ENCODE data around the gene UNC119B. TPM values are rescaled to one million over a fixed set of nuclear protein-coding genes. Genes with fewer than 3 reads are reported as not detected.

The UNC119B gene
- total and polyA plus RNA-seq, 5 donors from 2014 or later: 6.6 to 10.9 (median 8.9) TPM

DNA sequence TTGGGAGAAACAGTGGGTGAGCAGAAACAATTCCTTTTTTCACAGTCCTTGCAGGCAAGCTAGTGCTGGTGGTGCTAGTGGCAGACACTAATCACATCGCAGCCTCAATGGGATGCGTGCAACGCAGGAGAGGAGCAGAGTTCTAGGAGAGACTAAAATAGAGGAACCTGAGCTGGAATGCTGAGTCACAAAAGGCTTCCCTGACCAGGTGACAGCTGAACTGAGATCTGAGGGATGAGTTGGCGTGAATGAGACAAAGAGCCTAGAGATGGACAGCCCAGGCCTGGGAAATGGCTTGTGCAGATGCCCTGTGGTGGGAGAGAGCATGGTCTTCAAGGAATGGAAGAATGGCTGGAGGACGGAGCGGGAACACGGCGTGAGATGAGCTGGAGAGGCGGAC lies 41.1 kb downstream of the UNC119B start:
- H3K36me3 ChIP-seq (ENCODE audit: control insufficient read depth, insufficient read depth, low read length): no peaks in the 10 kb centered on the region
- no peak overlapping the region for H3K27ac ChIP-seq (ENCODE audit: insufficient read depth, low read length, poor library complexity, severe bottlenecking)
- H3K4me1 Mint-ChIP-seq: no peaks in the 10 kb centered on the region
- H3K9me3 Mint-ChIP-seq: peaks cover 0 to 10% (median 6%) of the 10 kb centered on the region in 7 donors
- no peak overlapping the region for H3K4me3 ChIP-seq (ENCODE audit: low read depth, low read length)
- H3K27me3 Mint-ChIP-seq: peaks cover 18% of the 10 kb centered on the region
- DNase-seq (no peak), ATAC-seq (ENCODE audit: low read depth in 2 of 2) (no peak)
- H3K9me3 ChIP-seq (ENCODE audit: control insufficient read depth in 2 of 2, low read length in 2 of 2): peaks cover 9 to 11% of the 10 kb centered on the region in 2 experiments
- no peaks in the 10 kb centered on the region for H3K4me1 ChIP-seq (ENCODE audit: control insufficient read depth, insufficient read depth, low read length, poor library complexity, severe bottlenecking)
- H3K4me3 Mint-ChIP-seq: no peak overlapping the region
- H3K27ac Mint-ChIP-seq: no peak overlapping the region
- no peaks in the 10 kb centered on the region for H3K27me3 ChIP-seq (ENCODE audit: control insufficient read depth, insufficient read depth, low read length)
- no peaks in the 10 kb centered on the region for H3K36me3 Mint-ChIP-seq

DNA sequence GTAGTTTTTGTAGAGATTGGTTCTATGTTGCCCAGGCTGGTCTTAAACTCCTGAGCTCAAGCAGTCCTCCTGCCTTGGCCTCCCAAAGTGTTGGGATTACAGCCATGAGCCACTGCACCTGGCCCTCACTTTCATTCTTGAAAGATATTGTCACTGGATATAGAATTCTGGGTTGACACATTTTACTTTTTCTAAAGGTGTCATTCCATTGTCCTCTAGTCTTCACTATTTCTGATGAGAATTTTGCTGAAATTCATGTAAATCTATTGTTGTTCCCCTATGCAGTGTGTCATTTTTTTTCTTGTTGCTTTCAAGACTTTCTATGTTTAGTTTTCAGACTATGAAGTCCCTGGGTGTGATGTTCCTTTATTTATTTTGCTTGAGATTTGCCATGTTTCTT lies 44.5 kb downstream of the UNC119B start:
- peaks cover 0 to 10% (median 6%) of the 10 kb centered on the region in 7 donors for H3K9me3 Mint-ChIP-seq
- H3K36me3 ChIP-seq (ENCODE audit: control insufficient read depth, insufficient read depth, low read length): no peaks in the 10 kb centered on the region
- H3K4me3 Mint-ChIP-seq: no peak overlapping the region

DNA sequence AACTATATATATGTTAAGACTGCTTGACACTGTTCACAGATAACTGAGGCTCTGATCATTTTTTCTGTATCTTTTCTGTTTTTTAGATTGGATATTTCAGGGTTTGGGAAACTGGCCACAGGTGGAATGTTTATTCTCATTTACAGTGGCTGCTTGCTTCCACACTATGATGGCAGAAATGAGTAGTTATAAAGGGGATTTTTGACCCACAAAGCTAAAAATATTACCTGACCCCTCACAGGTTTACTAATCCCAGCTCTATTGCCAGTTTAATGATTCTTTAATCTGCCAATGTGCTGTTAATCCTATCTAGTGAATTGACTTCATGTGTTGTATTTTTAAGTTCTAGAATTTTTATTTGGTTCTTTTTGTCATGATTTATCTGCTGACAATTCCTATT lies 45.0 kb downstream of the UNC119B start:
- no peak overlapping the region for H3K27ac ChIP-seq (ENCODE audit: insufficient read depth, low read length, poor library complexity, severe bottlenecking)
- H3K4me1 Mint-ChIP-seq: peaks cover 0 to 3% (median 1%) of the 10 kb centered on the region in 4 donors
- ATAC-seq (ENCODE audit: low read depth in 2 of 2) (no peak), DNase-seq (no peak)
- H3K27ac Mint-ChIP-seq: no peak overlapping the region
- H3K27me3 ChIP-seq (ENCODE audit: control insufficient read depth, insufficient read depth, low read length): no peaks in the 10 kb centered on the region
- H3K36me3 Mint-ChIP-seq: no peaks in the 10 kb centered on the region
- H3K27me3 Mint-ChIP-seq: peaks cover 15% of the 10 kb centered on the region
- H3K4me3 ChIP-seq (ENCODE audit: low read depth, low read length): no peak overlapping the region
- H3K4me3 Mint-ChIP-seq: no peak overlapping the region
- peaks cover 9 to 11% of the 10 kb centered on the region in 2 experiments for H3K9me3 ChIP-seq (ENCODE audit: control insufficient read depth in 2 of 2, low read length in 2 of 2)
- H3K9me3 Mint-ChIP-seq: peaks cover 0 to 10% (median 8%) of the 10 kb centered on the region in 7 donors
- no peaks in the 10 kb centered on the region for H3K36me3 ChIP-seq (ENCODE audit: control insufficient read depth, insufficient read depth, low read length)
- H3K4me1 ChIP-seq (ENCODE audit: control insufficient read depth, insufficient read depth, low read length, poor library complexity, severe bottlenecking): no peaks in the 10 kb centered on the region

More for the DNA sequence above, 44.5 kb downstream of the UNC119B start:
- Mint-ChIP-seq H3K27ac (no peak overlapping the region), H3K27me3 (peaks cover 18% of the 10 kb centered on the region), H3K4me1 (no peaks in the 10 kb centered on the region), H3K36me3 (no peaks in the 10 kb centered on the region)
- Histone ChIP-seq H3K27me3 (ENCODE audit: control insufficient read depth, insufficient read depth, low read length) (no peaks in the 10 kb centered on the region), H3K27ac (ENCODE audit: insufficient read depth, low read length, poor library complexity, severe bottlenecking) (no peak overlapping the region), H3K4me1 (ENCODE audit: control insufficient read depth, insufficient read depth, low read length, poor library complexity, severe bottlenecking) (no peaks in the 10 kb centered on the region), H3K4me3 (ENCODE audit: low read depth, low read length) (no peak overlapping the region), H3K9me3 (ENCODE audit: control insufficient read depth in 2 of 2, low read length in 2 of 2) (peaks cover 9 to 11% of the 10 kb centered on the region in 2 experiments)
- DNase-seq: no peak
- no peak for ATAC-seq (ENCODE audit: low read depth in 2 of 2)

DNA sequence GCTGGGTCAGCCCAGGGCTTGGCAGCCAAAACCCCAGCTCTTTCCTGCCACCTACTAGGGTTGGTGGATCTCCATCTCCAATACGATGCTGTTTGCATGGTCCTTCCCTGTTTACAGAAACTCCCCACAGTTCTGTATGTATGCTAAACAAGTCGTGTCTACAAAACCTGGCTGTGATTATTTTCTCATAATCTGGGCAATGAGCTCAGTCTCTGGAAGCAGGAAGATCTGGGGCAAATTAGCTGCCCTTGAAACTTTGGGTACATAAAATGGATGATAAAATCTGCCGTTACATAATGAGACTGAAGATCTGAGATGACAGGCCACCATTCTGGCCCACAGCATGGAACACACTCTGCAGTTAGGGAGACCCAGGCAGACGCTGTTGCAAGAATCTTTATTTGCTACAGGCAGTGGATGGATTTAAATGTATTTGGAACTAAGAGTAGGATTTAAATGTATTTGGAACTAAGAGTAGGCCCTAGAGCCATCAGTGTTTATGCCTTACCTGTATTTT lies 47.0 kb downstream of the UNC119B start:
- ATAC-seq (ENCODE audit: low read depth in 2 of 2) (no peak), DNase-seq (no peak)
- no peaks in the 10 kb centered on the region for H3K27me3 ChIP-seq (ENCODE audit: control insufficient read depth, insufficient read depth, low read length)
- H3K27ac ChIP-seq (ENCODE audit: insufficient read depth, low read length, poor library complexity, severe bottlenecking): no peak overlapping the region
- Mint-ChIP-seq H3K27ac (peak overlapping the region in 2 of 3 donors; percentile 50 to 88), H3K27me3 (peaks cover 9% of the 10 kb centered on the region), H3K4me1 (peaks cover 0 to 11% (median 7%) of the 10 kb centered on the region in 4 donors), H3K9me3 (peaks cover 0 to 10% (median 4%) of the 10 kb centered on the region in 7 donors), H3K36me3 (peaks cover 11% of the 10 kb centered on the region), H3K4me3 (peak overlapping the region in 1 of 4 donors; percentile 28)
- H3K4me1 ChIP-seq (ENCODE audit: control insufficient read depth, insufficient read depth, low read length, poor library complexity, severe bottlenecking): no peaks in the 10 kb centered on the region
- peaks cover 9 to 11% of the 10 kb centered on the region in 2 experiments for H3K9me3 ChIP-seq (ENCODE audit: control insufficient read depth in 2 of 2, low read length in 2 of 2)
- peaks cover 9% of the 10 kb centered on the region for H3K36me3 ChIP-seq (ENCODE audit: control insufficient read depth, insufficient read depth, low read length)
- no peak overlapping the region for H3K4me3 ChIP-seq (ENCODE audit: low read depth, low read length)

DNA sequence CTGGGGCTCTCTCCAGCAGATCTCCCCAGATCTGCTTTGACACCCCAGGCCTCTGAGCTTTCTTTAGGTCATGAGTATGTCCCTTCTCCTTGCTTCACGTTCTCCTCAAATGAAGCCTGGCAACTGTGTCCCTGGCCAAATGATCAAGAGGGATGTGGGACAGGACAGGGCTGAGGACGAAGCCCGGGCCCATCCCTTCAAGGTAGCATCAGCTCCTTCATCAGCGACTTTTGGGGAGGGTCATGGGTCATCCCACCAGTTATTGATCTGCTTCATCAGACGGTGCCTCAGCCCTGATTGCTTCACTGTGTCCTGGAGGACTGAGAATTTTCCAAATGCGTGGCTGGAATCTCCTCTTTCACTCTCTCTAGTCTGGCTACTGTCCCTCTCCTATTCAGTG lies 47.7 kb downstream of the UNC119B start:
- H3K9me3 Mint-ChIP-seq: peaks cover 0 to 10% (median 4%) of the 10 kb centered on the region in 7 donors
- H3K4me1 Mint-ChIP-seq: peaks cover 0 to 11% (median 7%) of the 10 kb centered on the region in 4 donors
- Histone ChIP-seq H3K9me3 (ENCODE audit: control insufficient read depth in 2 of 2, low read length in 2 of 2) (peaks cover 9 to 11% of the 10 kb centered on the region in 2 experiments), H3K27ac (ENCODE audit: insufficient read depth, low read length, poor library complexity, severe bottlenecking) (no peak overlapping the region), H3K36me3 (ENCODE audit: control insufficient read depth, insufficient read depth, low read length) (peaks cover 13% of the 10 kb centered on the region), H3K4me1 (ENCODE audit: control insufficient read depth, insufficient read depth, low read length, poor library complexity, severe bottlenecking) (no peaks in the 10 kb centered on the region), H3K27me3 (ENCODE audit: control insufficient read depth, insufficient read depth, low read length) (no peaks in the 10 kb centered on the region), H3K4me3 (ENCODE audit: low read depth, low read length) (no peak overlapping the region)
- H3K27me3 Mint-ChIP-seq: peaks cover 9% of the 10 kb centered on the region
- DNase-seq (no peak), ATAC-seq (ENCODE audit: low read depth in 2 of 2) (no peak)
- peaks cover 14% of the 10 kb centered on the region for H3K36me3 Mint-ChIP-seq
- H3K27ac Mint-ChIP-seq: peak overlapping the region in 1 of 3 donors; percentile 50
- no peak overlapping the region for H3K4me3 Mint-ChIP-seq

DNA sequence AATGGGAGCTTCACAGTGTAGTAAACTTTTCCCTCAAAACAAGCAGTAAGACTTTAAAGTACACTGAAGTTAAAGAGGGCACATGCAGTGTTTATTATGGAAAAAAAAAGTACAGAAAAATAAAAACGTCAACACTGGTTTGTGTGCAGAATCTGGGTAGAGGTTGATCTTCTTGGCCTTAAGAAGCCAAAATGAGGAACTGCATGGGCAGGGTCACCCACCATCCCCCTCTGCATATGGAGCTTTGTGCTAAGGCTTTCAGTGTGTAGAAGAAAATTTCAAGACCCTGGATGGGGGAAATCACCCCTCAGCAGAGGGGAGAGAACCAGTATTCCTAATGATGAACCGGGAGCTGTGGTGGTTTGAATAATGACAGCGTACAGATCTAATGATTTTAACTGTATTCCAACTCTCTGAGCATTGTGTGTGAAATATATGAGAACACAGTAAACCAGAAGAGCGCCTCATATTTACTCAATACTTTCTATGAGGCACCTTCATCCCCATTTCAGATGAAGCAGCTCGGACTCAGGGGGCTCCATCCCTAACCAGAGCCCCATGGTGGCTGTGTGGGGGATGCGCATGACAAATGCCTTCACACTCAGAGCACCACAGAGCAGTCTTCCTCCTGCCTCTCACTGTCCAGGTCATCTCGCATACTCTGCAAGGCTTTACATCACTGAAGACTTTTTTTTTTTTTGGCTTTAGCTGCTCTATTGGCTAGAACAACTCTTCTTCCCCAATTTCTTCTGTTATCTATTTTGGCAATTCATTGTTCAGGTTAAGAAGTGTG lies 48.7 kb downstream of the UNC119B start:
- H3K27ac Mint-ChIP-seq: peak overlapping the region in 2 of 3 donors; percentile 16 to 21
- Histone ChIP-seq H3K4me1 (ENCODE audit: control insufficient read depth, insufficient read depth, low read length, poor library complexity, severe bottlenecking) (no peaks in the 10 kb centered on the region), H3K27me3 (ENCODE audit: control insufficient read depth, insufficient read depth, low read length) (no peaks in the 10 kb centered on the region), H3K9me3 (ENCODE audit: control insufficient read depth in 2 of 2, low read length in 2 of 2) (peaks cover 9 to 11% of the 10 kb centered on the region in 2 experiments), H3K4me3 (ENCODE audit: low read depth, low read length) (no peak overlapping the region), H3K36me3 (ENCODE audit: control insufficient read depth, insufficient read depth, low read length) (peaks cover 23% of the 10 kb centered on the region), H3K27ac (ENCODE audit: insufficient read depth, low read length, poor library complexity, severe bottlenecking) (no peak overlapping the region)
- ATAC-seq (ENCODE audit: low read depth in 2 of 2): no peak
- H3K4me3 Mint-ChIP-seq: peak overlapping the region in 1 of 4 donors; percentile 43
- H3K36me3 Mint-ChIP-seq: peaks cover 18% of the 10 kb centered on the region
- H3K27me3 Mint-ChIP-seq: peaks cover 9% of the 10 kb centered on the region
- peaks cover 0 to 11% (median 7%) of the 10 kb centered on the region in 4 donors for H3K4me1 Mint-ChIP-seq
- H3K9me3 Mint-ChIP-seq: peaks cover 0 to 10% (median 4%) of the 10 kb centered on the region in 7 donors
- no peak for DNase-seq

DNA sequence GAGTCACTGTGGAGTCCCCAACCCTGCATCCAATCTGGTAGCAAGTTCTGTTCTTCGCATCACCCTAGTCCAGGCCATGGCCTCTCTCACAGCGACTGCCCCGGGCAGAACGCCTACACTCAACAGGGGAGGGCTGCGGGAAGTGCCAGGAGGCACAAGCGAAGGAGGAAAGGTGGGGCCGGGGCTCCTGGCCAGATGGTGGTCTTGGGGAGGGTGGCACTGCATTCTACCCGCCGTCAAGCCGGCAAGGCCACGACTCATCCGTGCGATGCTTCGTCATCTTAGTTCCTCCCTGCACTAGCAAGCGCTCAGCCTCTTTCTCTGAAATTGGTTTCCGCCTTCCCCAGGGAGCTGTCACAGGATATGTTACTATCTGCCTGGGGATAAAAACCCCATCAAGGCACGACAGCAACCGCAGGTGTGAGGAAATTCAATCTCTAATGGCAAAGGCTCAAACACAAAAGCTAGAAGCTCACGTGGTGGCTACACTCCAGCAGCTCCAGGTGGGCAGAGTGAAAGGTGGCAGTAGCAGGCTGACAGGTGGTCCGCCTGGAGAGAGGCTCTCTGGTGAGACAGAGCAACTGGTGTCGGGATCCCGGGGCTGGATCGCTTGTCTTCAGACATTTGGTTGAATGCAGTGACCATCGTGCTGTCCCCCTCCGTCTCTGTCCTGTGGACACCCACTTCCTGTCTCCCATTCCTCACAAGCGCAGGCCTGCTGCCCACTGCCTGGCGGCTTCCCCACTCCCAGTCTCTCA lies 49.5 kb downstream of the UNC119B start:
- peaks cover 25% of the 10 kb centered on the region for H3K36me3 Mint-ChIP-seq
- H3K9me3 Mint-ChIP-seq: peaks cover 0 to 9% (median 2%) of the 10 kb centered on the region in 7 donors
- peaks cover 0 to 11% (median 7%) of the 10 kb centered on the region in 4 donors for H3K4me1 Mint-ChIP-seq
- H3K27me3 ChIP-seq (ENCODE audit: control insufficient read depth, insufficient read depth, low read length): no peaks in the 10 kb centered on the region
- H3K4me3 ChIP-seq (ENCODE audit: low read depth, low read length): no peak overlapping the region
- DNase-seq (no peak), ATAC-seq (ENCODE audit: low read depth in 2 of 2) (no peak)
- H3K27me3 Mint-ChIP-seq: peaks cover 7% of the 10 kb centered on the region
- peak overlapping the region in 1 of 4 donors; percentile 43 for H3K4me3 Mint-ChIP-seq
- peaks cover 7% of the 10 kb centered on the region in 2 experiments for H3K9me3 ChIP-seq (ENCODE audit: control insufficient read depth in 2 of 2, low read length in 2 of 2)
- H3K27ac ChIP-seq (ENCODE audit: insufficient read depth, low read length, poor library complexity, severe bottlenecking): no peak overlapping the region
- peak overlapping the region in 2 of 3 donors; percentile 23 to 34 for H3K27ac Mint-ChIP-seq
- H3K4me1 ChIP-seq (ENCODE audit: control insufficient read depth, insufficient read depth, low read length, poor library complexity, severe bottlenecking): no peaks in the 10 kb centered on the region
- H3K36me3 ChIP-seq (ENCODE audit: control insufficient read depth, insufficient read depth, low read length): peaks cover 30% of the 10 kb centered on the region
